IMR-90 (cell line): ENCODE measurements around the gene RNF38. TPM values are rescaled to one million over a fixed set of nuclear protein-coding genes. Genes with fewer than 3 reads are reported as not detected.

Source experiments
- ATAC-seq: fragments of 200-7000 bp; cut with Tn5 transposase; 2 replicates; pipeline ENCODE4 v1.9.1; 2020; ENCODE audit warnings: low read depth, mild to moderate bottlenecking, moderate library complexity
- BruUV-seq: library from RNA; stranded (reverse); fragments of 400-500 nt; replicated peaks from 2 replicates; lab custom pipeline; 2021; lab: Mats Ljungman, UMichigan
- CTCF ChIA-PET: fragments of 300-600 bp; formaldehyde crosslinking; extraction: SDS; loops from one replicate; lab custom pipeline; 2021; ENCODE audit warnings: antibody characterized with exemption; lab: Yijun Ruan, JAX
- POLR2A ChIA-PET: fragments of 300-600 bp; sonication (Branson Sonifier 250); formaldehyde crosslinking; loops from one replicate; lab custom pipeline; 2022; ENCODE audit warnings: antibody characterized with exemption; ENCODE audit not compliant: unreplicated experiment; lab: Charles Lee
- DNase-seq: peaks from one replicate; pipeline ENCODE4 v3.0.0; 2013
- H2AFZ ChIP-seq: replicated peaks from 2 replicates; pipeline ENCODE3; 2013; ENCODE audit warnings: low read length, mild to moderate bottlenecking; ENCODE audit not compliant: poor library complexity
- H2AK5ac ChIP-seq: 2 replicates; pipeline ENCODE4 v1.6.1; 2013; ENCODE audit warnings: low read depth, low read length, inconsistent platforms
- H2AK9ac ChIP-seq: replicated peaks from 2 replicates; pipeline ENCODE3; 2013; ENCODE audit warnings: mild to moderate bottlenecking, low read depth, low read length, moderate library complexity; ENCODE audit not compliant: poor library complexity
- H2BK120ac ChIP-seq: 2 replicates; pipeline ENCODE4 v1.6.1; 2013; ENCODE audit warnings: low read depth, low read length, inconsistent platforms
- H2BK15ac ChIP-seq: 3 replicates; pipeline ENCODE4 v1.6.1; 2013; ENCODE audit warnings: low read depth, low read length, inconsistent platforms
- H2BK20ac ChIP-seq: 2 replicates; pipeline ENCODE4 v1.6.1; 2013; ENCODE audit warnings: low read depth, mild to moderate bottlenecking, inconsistent platforms, low read length, moderate library complexity
- H2BK5ac ChIP-seq: 2 replicates; pipeline ENCODE4 v1.6.1; 2013; ENCODE audit warnings: mild to moderate bottlenecking, low read depth, low read length, inconsistent platforms; ENCODE audit not compliant: poor library complexity, severe bottlenecking
- H3K14ac ChIP-seq: replicated peaks from 2 replicates; pipeline ENCODE4 v1.6.1; 2013; ENCODE audit warnings: low read depth, low read length, inconsistent platforms
- H3K18ac ChIP-seq: 2 replicates; pipeline ENCODE4 v1.6.1; 2013; ENCODE audit warnings: low read depth, low read length, control low read depth
- H3K23ac ChIP-seq: 2 replicates; pipeline ENCODE4 v1.6.1; 2013; ENCODE audit warnings: low read depth, low read length, inconsistent platforms
- H3K27ac ChIP-seq: 2 replicates; pipeline ENCODE4 v1.5.1; 2013; ENCODE audit warnings: mild to moderate bottlenecking, control low read depth, low read length; ENCODE audit not compliant: insufficient read depth
- H3K27me3 ChIP-seq: 2 replicates; pipeline ENCODE4 v1.6.1; 2013; ENCODE audit warnings: low read length; ENCODE audit not compliant: control insufficient read depth, insufficient read depth
- H3K36me3 ChIP-seq: 2 replicates; pipeline ENCODE4 v1.6.1; 2013; ENCODE audit warnings: low read length, mixed read lengths; ENCODE audit not compliant: control insufficient read depth, insufficient read depth
- H3K4ac ChIP-seq: 2 replicates; pipeline ENCODE4 v1.6.1; 2013; ENCODE audit warnings: low read depth, low read length, inconsistent platforms
- H3K4me1 ChIP-seq: 2 replicates; pipeline ENCODE4 v1.6.1; 2013; ENCODE audit warnings: low read length, mixed read lengths; ENCODE audit not compliant: control insufficient read depth, insufficient read depth
- H3K4me2 ChIP-seq: 2 replicates; pipeline ENCODE4 v1.6.1; 2013; ENCODE audit warnings: low read depth, mild to moderate bottlenecking, control low read depth, low read length, moderate library complexity
- H3K4me3 ChIP-seq: 2 replicates; pipeline ENCODE4 v1.5.1; 2013; ENCODE audit warnings: low read depth, mild to moderate bottlenecking, control low read depth, low read length, moderate library complexity; ENCODE audit not compliant: insufficient read depth
- H3K56ac ChIP-seq: 2 replicates; pipeline ENCODE4 v1.6.1; 2013; ENCODE audit warnings: low read length, inconsistent platforms; ENCODE audit not compliant: insufficient read depth; ENCODE audit errors: extremely low read depth
- H3K79me1 ChIP-seq, 2 experiments: 2 replicates each; pipeline ENCODE4 v1.6.1; 2013; ENCODE audit warnings: low read length in 2 of 2, inconsistent platforms in 1 of 2, low read depth in 1 of 2
- H3K9ac ChIP-seq: 2 replicates; pipeline ENCODE4 v1.6.1; 2013; ENCODE audit warnings: low read depth, low read length, control low read depth
- H3K9me1 ChIP-seq: 2 replicates; pipeline ENCODE4 v1.6.1; 2013; ENCODE audit warnings: low read length, inconsistent platforms; ENCODE audit not compliant: insufficient read depth
- H3K9me3 ChIP-seq: 2 replicates; pipeline ENCODE4 v1.6.1; 2013; ENCODE audit warnings: low read length; ENCODE audit not compliant: control insufficient read depth, insufficient read depth
- H4K20me1 ChIP-seq: 2 replicates; pipeline ENCODE4 v1.6.1; 2013; ENCODE audit warnings: low read length, inconsistent platforms; ENCODE audit not compliant: insufficient read depth
- H4K5ac ChIP-seq: 2 replicates; pipeline ENCODE4 v1.6.1; 2013; ENCODE audit warnings: mild to moderate bottlenecking, low read depth, low read length, control low read depth
- H4K8ac ChIP-seq, 2 experiments: 2 replicates each; pipeline ENCODE4 v1.6.1; 2013; ENCODE audit warnings: low read depth in 2 of 2, low read length in 2 of 2, control low read depth in 1 of 2, inconsistent platforms in 1 of 2
- H4K91ac ChIP-seq: 2 replicates; pipeline ENCODE4 v1.6.1; 2013; ENCODE audit warnings: low read depth, low read length, inconsistent platforms; ENCODE audit not compliant: insufficient read depth
- CEBPB ChIP-seq: IDR thresholded peaks from 2 replicates; pipeline ENCODE4 v1.6.1; 2012; ENCODE audit warnings: low read depth, low read length, improper control_type of control experiment
- CHD1 ChIP-seq: IDR thresholded peaks from 2 replicates; pipeline ENCODE4 v1.6.1; 2012; ENCODE audit warnings: low read depth, low read length, improper control_type of control experiment
- FOS ChIP-seq: fragments of 150-350 bp; IDR thresholded peaks from 2 replicates; pipeline ENCODE4 v1.6.1; 2016; ENCODE audit warnings: low read depth, low read length
- MAFK ChIP-seq: IDR thresholded peaks from 2 replicates; pipeline ENCODE4 v1.6.1; 2012; ENCODE audit warnings: low read depth, low read length, improper control_type of control experiment
- MXI1 ChIP-seq: IDR thresholded peaks from 2 replicates; pipeline ENCODE4 v1.6.1; 2012; ENCODE audit warnings: low read depth, mild to moderate bottlenecking, low read length, moderate library complexity, borderline replicate concordance
- NFE2L2 ChIP-seq: fragments of 150-350 bp; IDR thresholded peaks from 2 replicates; pipeline ENCODE4 v1.6.1; 2016; ENCODE audit warnings: low read depth, mild to moderate bottlenecking, low read length
- POLR2A ChIP-seq: IDR thresholded peaks from 2 replicates; pipeline ENCODE4 v1.6.1; 2012; ENCODE audit warnings: mild to moderate bottlenecking, low read depth, low read length
- RAD21 ChIP-seq: IDR thresholded peaks from 2 replicates; pipeline ENCODE4 v1.6.1; 2012; ENCODE audit warnings: low read length, improper control_type of control experiment
- SMC3 ChIP-seq: fragments of 150-350 bp; IDR thresholded peaks from 2 replicates; pipeline ENCODE4 v1.6.1; 2016; ENCODE audit warnings: low read depth, mild to moderate bottlenecking, antibody characterized with exemption, low read length, moderate library complexity
- WGBS, 2 experiments: methylation state at CpG; one replicate each; pipeline versions ENCODE4 v1.1.5 to v1.1.7; 2013; ENCODE audit warnings: missing lambda C conversion rate in 2 of 2; ENCODE audit not compliant: insufficient read length in 1 of 2; ENCODE audit errors: extremely low coverage in 2 of 2; 5-methylcytosine and 5-hydroxymethylcytosine counted together
- dilution Hi-C: fragments of 300-500 bp; cut with HindIII; formaldehyde crosslinking; loops from one replicate; pipeline ENCODE4 v1.14.3; 2018; ENCODE audit warnings: low sequenced_read_pairs; ENCODE audit not compliant: unreplicated experiment
- in situ Hi-C: fragments of 300-500 bp; cut with MboI; formaldehyde crosslinking; loops from 3 replicates; pipeline ENCODE4 v1.14.3; 2019; ENCODE audit warnings: low sequenced_read_pairs, inconsistent platforms, mixed read lengths
- intact Hi-C: fragments of 100-400 bp; cut with micrococcal nuclease; formaldehyde crosslinking; loops from 2 replicates; pipeline ENCODE4 v1.10.0; 2022
- polyA plus RNA-seq, 3 experiments: library from polyadenylated mRNA; depleted of rRNA; stranded (reverse); fragments of >200 nt; gene quantifications; 2 replicates each; pipeline ENCODE4 v1.2.3, GENCODE V29; 2012; ENCODE audit warnings: low replicate concordance in 1 of 3
- total RNA-seq: library from RNA; depleted of rRNA; stranded (reverse); fragments of >200 nt; gene quantifications from 2 replicates; pipeline ENCODE4 v1.2.3, GENCODE V29; 2012

RNF38 gene
- total and polyA plus RNA-seq, 2 of the 4 experiments (the other 2 are of a cell fraction), result 8.8 to 11.2 TPM

- peaks cover 4 to 8% of the 10 kb centered on the region in 2 experiments; a peak in 1 of 4 replicates for H3K79me1 ChIP-seq
- H2AK5ac ChIP-seq, result no peak overlapping the region
- CTCF ChIA-PET, result interaction anchor here (0.6 kb wide), 1 partner anchor 19 kb away, joined by 3 read pairs; no protein-coding TSS in a partner anchor
- H3K4me3 ChIP-seq, result no peak overlapping the region
- H4K5ac ChIP-seq, result no peak overlapping the region
- no peak overlapping the region for H3K23ac ChIP-seq
- H4K20me1 ChIP-seq, result no peaks in the 10 kb centered on the region
- no peak overlapping the region for H4K8ac ChIP-seq
- no peak overlapping the region for H3K14ac ChIP-seq
- H4K91ac ChIP-seq, result no peak overlapping the region
- dilution Hi-C loops (no loop called here), intact Hi-C loops (no loop called here), in situ Hi-C loops (no loop called here)
- H3K56ac ChIP-seq, result no peak overlapping the region
- H3K4me2 ChIP-seq, result no peak overlapping the region
- no peak overlapping the region for H3K18ac ChIP-seq
- H2AFZ ChIP-seq, result no peak overlapping the region
- H2BK5ac ChIP-seq, result no peak overlapping the region
- no peak overlapping the region for H3K4ac ChIP-seq
- no peak overlapping the region for H3K27ac ChIP-seq
- H3K9me1 ChIP-seq, result peaks cover 3% of the 10 kb centered on the region; the same call in 1 of the 2 replicates
- H2BK120ac ChIP-seq, result no peak overlapping the region
- H3K9ac ChIP-seq, result no peak overlapping the region
- no peak overlapping the region for H2AK9ac ChIP-seq
- no CpG with 5 or more reads among the region's 3 CpGs for WGBS, 2 experiments
- ATAC-seq (no peak), DNase-seq (no peak)
- H3K27me3 ChIP-seq, result no peaks in the 10 kb centered on the region
- POLR2A ChIA-PET, result no interaction called here
- no peak overlapping the region for H2BK15ac ChIP-seq
- H3K9me3 ChIP-seq, result no peaks in the 10 kb centered on the region
- H3K36me3 ChIP-seq, result peaks cover 22% of the 10 kb centered on the region
- H3K4me1 ChIP-seq, result no peaks in the 10 kb centered on the region
- no peak overlapping the region for H2BK20ac ChIP-seq
- no TSS peak for BruUV-seq
- TF ChIP-seq CHD1 (no peak), SMC3 (no peak), NFE2L2 (no peak), MAFK (no peak), FOS (no peak), CEBPB (no peak), POLR2A (no peak), RAD21 (no peak), MXI1 (no peak)
Measured at GRCh38 chr9:36336131-36336907, 63.8 kb downstream of the RNF38 start.
